Measurements from ENCODE around the gene SYT3.

The SYT3 gene

GRCh38 chr19:50573741-50574461 is 65.8 kb downstream of the SYT3 start:
- TF ChIP-seq CTCF (IDR thresholded peaks at IDR 0.05; ENCODE audit: borderline replicate concordance, insufficient read depth, low read depth, low read length) = no peak
- H3K4me3 ChIP-seq (ENCODE audit: low read depth, low read length) = no peak overlapping the region
